Suprapubic skin (tissue), 3 donors: ENCODE results near the gene SLC39A5.

Experiments
- CTCF ChIP-seq, 2 donors: fragments of 200-600 bp in 1 of 2; fragments of 450-650 bp in 1 of 2; sonication (generic) in 1 of 2; IDR thresholded peaks; one replicate each; pipeline ENCODE4 v1.5.1; 2016 to 2019; ENCODE audit warnings: antibody characterized with exemption in 2 of 2, mild to moderate bottlenecking in 1 of 2, moderate library complexity in 1 of 2
- EP300 ChIP-seq: sonication (generic); formaldehyde crosslinking; IDR thresholded peaks from one replicate; pipeline ENCODE4 v1.6.1; 2017; ENCODE audit warnings: antibody characterized with exemption

- no peak for TF ChIP-seq CTCF (IDR thresholded peaks at IDR 0.05)
- TF ChIP-seq EP300: no peak
These were observed 51.0 kb downstream of the SLC39A5 start for GRCh38 chr12:56280849-56281248.
